BJ (cell line): Measurements from ENCODE around the gene NPFFR2. TPM values are rescaled to one million over a fixed set of nuclear protein-coding genes. Genes with fewer than 3 reads are reported as not detected.

ENCODE experiments used
- CTCF ChIA-PET: fragments of 350-600 bp; formaldehyde crosslinking; extraction: SDS; loops from one replicate; lab custom pipeline; 2021; ENCODE audit warnings: antibody characterized with exemption, inconsistent platforms; lab: Yijun Ruan, JAX
- POLR2A ChIA-PET: fragments of 300-600 bp; sonication (Branson Sonifier 250); formaldehyde crosslinking; extraction: SDS; loops from one replicate; lab custom pipeline; 2021; ENCODE audit warnings: antibody characterized with exemption; lab: Charles Lee
- DNase-seq: peaks from one replicate; pipeline ENCODE4 v3.0.0-alpha.2; 2011; ENCODE audit warnings: low read depth
- H3K27me3 ChIP-seq: 2 replicates; pipeline ENCODE4 v1.6.0; 2011; ENCODE audit warnings: low read length; ENCODE audit not compliant: control insufficient read depth, insufficient read depth
- H3K36me3 ChIP-seq: 2 replicates; pipeline ENCODE4 v1.5.1; 2011; ENCODE audit warnings: low read length; ENCODE audit not compliant: control insufficient read depth, insufficient read depth
- H3K4me3 ChIP-seq: 2 replicates; pipeline ENCODE4 v1.5.1; 2011; ENCODE audit warnings: low read depth, mild to moderate bottlenecking, control low read depth, low read length
- polyA plus RNA-seq: library from polyadenylated mRNA; depleted of rRNA; stranded (reverse); fragments of >200 nt; gene quantifications from 2 replicates; pipeline ENCODE4 v1.2.3, GENCODE V29; 2011
- TF ChIP-seq, protein P1 (sequence below): IDR thresholded peaks from 2 replicates; pipeline ENCODE4 v1.5.1; 2011; ENCODE audit warnings: low read depth, mild to moderate bottlenecking, control low read depth, inconsistent platforms, low read length, moderate library complexity; ENCODE audit not compliant: insufficient read depth

NPFFR2 gene
- polyA plus RNA-seq, 1 experiment = not detected

DNA sequence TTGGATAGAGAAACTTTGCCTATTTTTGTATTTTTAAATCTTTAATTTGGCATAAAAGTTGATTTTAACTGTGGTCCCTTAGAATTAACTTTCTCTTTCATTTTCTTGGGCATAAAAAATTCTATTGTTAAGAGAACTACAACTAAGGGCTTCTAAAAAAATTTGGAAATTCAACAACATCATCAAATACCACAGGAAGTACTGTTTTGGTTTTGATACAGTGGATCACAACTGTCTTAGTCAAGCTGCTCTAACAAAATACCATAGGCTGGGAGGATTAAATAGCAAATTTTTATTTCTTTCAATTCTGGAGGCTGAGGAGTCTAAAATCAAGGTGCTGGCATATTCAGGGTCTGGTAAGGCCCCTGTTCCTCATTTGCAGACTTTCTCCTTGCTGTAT, 19.9 kb upstream of the NPFFR2 start:
- TF ChIP-seq, protein P1, sequence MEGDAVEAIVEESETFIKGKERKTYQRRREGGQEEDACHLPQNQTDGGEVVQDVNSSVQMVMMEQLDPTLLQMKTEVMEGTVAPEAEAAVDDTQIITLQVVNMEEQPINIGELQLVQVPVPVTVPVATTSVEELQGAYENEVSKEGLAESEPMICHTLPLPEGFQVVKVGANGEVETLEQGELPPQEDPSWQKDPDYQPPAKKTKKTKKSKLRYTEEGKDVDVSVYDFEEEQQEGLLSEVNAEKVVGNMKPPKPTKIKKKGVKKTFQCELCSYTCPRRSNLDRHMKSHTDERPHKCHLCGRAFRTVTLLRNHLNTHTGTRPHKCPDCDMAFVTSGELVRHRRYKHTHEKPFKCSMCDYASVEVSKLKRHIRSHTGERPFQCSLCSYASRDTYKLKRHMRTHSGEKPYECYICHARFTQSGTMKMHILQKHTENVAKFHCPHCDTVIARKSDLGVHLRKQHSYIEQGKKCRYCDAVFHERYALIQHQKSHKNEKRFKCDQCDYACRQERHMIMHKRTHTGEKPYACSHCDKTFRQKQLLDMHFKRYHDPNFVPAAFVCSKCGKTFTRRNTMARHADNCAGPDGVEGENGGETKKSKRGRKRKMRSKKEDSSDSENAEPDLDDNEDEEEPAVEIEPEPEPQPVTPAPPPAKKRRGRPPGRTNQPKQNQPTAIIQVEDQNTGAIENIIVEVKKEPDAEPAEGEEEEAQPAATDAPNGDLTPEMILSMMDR = no peak
- H3K36me3 ChIP-seq = no peaks in the 10 kb centered on the region
- POLR2A ChIA-PET = no interaction called here
- no peak for DNase-seq
- no peak overlapping the region for H3K4me3 ChIP-seq
- CTCF ChIA-PET = no interaction called here
- H3K27me3 ChIP-seq = no peaks in the 10 kb centered on the region

DNA sequence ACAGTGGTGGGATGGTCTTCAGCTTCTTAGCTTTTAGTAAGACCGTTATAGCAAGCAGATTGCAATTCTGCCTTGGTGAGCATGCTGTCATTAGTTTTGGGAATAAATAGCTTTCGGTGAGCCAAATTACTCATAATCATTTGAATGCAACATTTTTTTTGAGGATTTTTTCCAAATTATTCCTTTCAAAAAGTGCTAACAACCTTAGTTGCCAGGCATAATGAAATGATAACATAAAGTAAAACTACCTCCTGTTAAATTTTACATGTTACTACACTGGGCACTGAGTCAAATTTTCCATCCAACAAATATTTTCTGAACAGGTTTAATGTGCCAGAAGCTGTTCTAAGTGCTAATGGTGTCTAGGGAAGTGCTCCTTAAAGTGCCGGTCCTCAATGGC, 15.8 kb upstream of the NPFFR2 start:
- H3K4me3 ChIP-seq = no peak overlapping the region
- no peaks in the 10 kb centered on the region for H3K36me3 ChIP-seq
- H3K27me3 ChIP-seq = no peaks in the 10 kb centered on the region
- ChIA-PET POLR2A (no interaction called here), CTCF (no interaction called here)
- TF ChIP-seq, protein P1 = no peak
- no peak for DNase-seq

GRCh38 chr4:72019688-72020087, 12.1 kb upstream of the NPFFR2 start:
- Histone ChIP-seq H3K27me3 (no peaks in the 10 kb centered on the region), H3K36me3 (no peaks in the 10 kb centered on the region), H3K4me3 (no peak overlapping the region)
- no peak for DNase-seq
- TF ChIP-seq, protein P1 = no peak
- CTCF ChIA-PET = interaction anchor here (0.6 to 0.9 kb wide), 2 partner anchors 9 to 16 kb away, joined by 4 to 5 read pairs; no protein-coding TSS in a partner anchor
- POLR2A ChIA-PET = no interaction called here

DNA sequence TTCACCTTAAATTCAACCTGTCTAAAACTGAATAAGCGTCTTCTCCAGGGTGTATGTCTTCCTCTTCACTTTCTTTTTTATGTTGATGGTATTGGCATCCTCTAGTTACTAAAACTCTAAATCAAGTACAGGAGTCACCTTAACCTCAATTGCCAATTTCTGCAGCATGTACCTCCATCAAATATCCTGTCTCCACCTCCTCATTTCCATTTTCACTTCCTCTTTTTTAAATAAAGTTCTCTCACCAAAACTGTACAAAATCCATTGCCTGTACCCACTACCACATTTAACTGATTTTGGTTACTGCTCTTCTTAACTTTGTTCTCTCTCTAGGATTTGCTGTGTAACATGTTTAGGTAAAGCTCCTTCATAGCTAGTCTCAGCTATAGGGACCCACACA, 9.2 kb upstream of the NPFFR2 start:
- POLR2A ChIA-PET = no interaction called here
- no peak for DNase-seq
- H3K36me3 ChIP-seq = no peaks in the 10 kb centered on the region
- no peak overlapping the region for H3K4me3 ChIP-seq
- TF ChIP-seq, protein P1 = no peak
- CTCF ChIA-PET = no interaction called here
- no peaks in the 10 kb centered on the region for H3K27me3 ChIP-seq

- DNase-seq = no peak
- Histone ChIP-seq H3K4me3 (no peak overlapping the region), H3K27me3 (no peaks in the 10 kb centered on the region), H3K36me3 (no peaks in the 10 kb centered on the region)
- CTCF ChIA-PET = no interaction called here
- POLR2A ChIA-PET = no interaction called here
- TF ChIP-seq, protein P1 = no peak
These were observed 23.8 kb downstream of the NPFFR2 start for GRCh38 chr4:72055566-72055965.
